ENCODE data around the gene PPP1R14B.
A peak's percentile ranks its signal among the peaks of the same experiment; 100 is the strongest.

PPP1R14B gene

GRCh38 chr11:64287676-64288352 is 41.1 kb upstream of the PPP1R14B start:
- no peak overlapping the region for H3K4me3 ChIP-seq (replicated peaks; ENCODE audit: low read depth, low read length)

GRCh38 chr11:64286801-64287159 is 40.0 kb upstream of the PPP1R14B start:
- H3K36me3 ChIP-seq (ENCODE audit: control insufficient read depth, insufficient read depth, low read length): peaks cover 2% of the 10 kb centered on the region; the same call in 1 of the 2 replicates
- H3K4me3 ChIP-seq (replicated peaks; ENCODE audit: low read depth, low read length): no peak overlapping the region
- H3K27me3 ChIP-seq (replicated peaks; ENCODE audit: control insufficient read depth, insufficient read depth, low read length): no peaks in the 10 kb centered on the region; the same call in none of the 2 replicates
- DNase-seq (ENCODE audit: extremely low read depth, insufficient read length): no peak
- TF ChIP-seq CTCF (IDR thresholded peaks at IDR 0.05; ENCODE audit: insufficient read depth, low read length, poor library complexity, severe bottlenecking): no peak

More at GRCh38 chr11:64287676-64288352, 41.1 kb upstream of the PPP1R14B start:
- DNase-seq (ENCODE audit: extremely low read depth, insufficient read length): no peak
- no peak for TF ChIP-seq CTCF (IDR thresholded peaks at IDR 0.05; ENCODE audit: insufficient read depth, low read length, poor library complexity, severe bottlenecking)
- H3K36me3 ChIP-seq (ENCODE audit: control insufficient read depth, insufficient read depth, low read length): no peaks in the 10 kb centered on the region; the same call in 1 of the 2 replicates
- no peaks in the 10 kb centered on the region; the same call in none of the 2 replicates for H3K27me3 ChIP-seq (replicated peaks; ENCODE audit: control insufficient read depth, insufficient read depth, low read length)

- Histone ChIP-seq H3K36me3 (ENCODE audit: control insufficient read depth, insufficient read depth, low read length) (peaks cover 2% of the 10 kb centered on the region; the same call in 1 of the 2 replicates), H3K4me3 (replicated peaks; ENCODE audit: low read depth, low read length) (peak overlapping the region; percentile 64), H3K27me3 (replicated peaks; ENCODE audit: control insufficient read depth, insufficient read depth, low read length) (no peaks in the 10 kb centered on the region; the same call in none of the 2 replicates)
- peak; percentile 34 for DNase-seq (ENCODE audit: extremely low read depth, insufficient read length)
- peak; percentile 51 for TF ChIP-seq CTCF (IDR thresholded peaks at IDR 0.05; ENCODE audit: insufficient read depth, low read length, poor library complexity, severe bottlenecking)
These were observed 39.4 kb upstream of the PPP1R14B start for GRCh38 chr11:64285885-64286800.

- DNase-seq (ENCODE audit: extremely low read depth, insufficient read length): peak; percentile 90
- peak within 1 kb of the TSS; percentile 64 for H3K4me3 ChIP-seq (replicated peaks; ENCODE audit: low read depth, low read length)
- peaks cover 2% of the 10 kb centered on the region; the same call in 1 of the 2 replicates for H3K36me3 ChIP-seq (ENCODE audit: control insufficient read depth, insufficient read depth, low read length)
- no peaks in the 10 kb centered on the region for H3K27me3 ChIP-seq (replicated peaks; ENCODE audit: control insufficient read depth, insufficient read depth, low read length)
- no peak for TF ChIP-seq CTCF (IDR thresholded peaks at IDR 0.05; ENCODE audit: insufficient read depth, low read length, poor library complexity, severe bottlenecking)
These were observed 38.5 kb upstream of the PPP1R14B start, which contains the start of gene GPR137 for GRCh38 chr11:64284962-64285884. TSS of gene GPR137 (plus strand) at chr11:64285848. CDS start at chr11:64286525, 677 bp downstream.
